IMR-90 (cell line): ENCODE measurements around the gene PALMD. TPM values are rescaled to one million over a fixed set of nuclear protein-coding genes. Genes with fewer than 3 reads are reported as not detected.

Experiments used
- ATAC-seq: fragments of 200-7000 bp; cut with Tn5 transposase; 2 replicates; pipeline ENCODE4 v1.9.1; 2020; ENCODE audit warnings: low read depth, mild to moderate bottlenecking, moderate library complexity
- BruUV-seq: library from RNA; stranded (reverse); fragments of 400-500 nt; replicated peaks from 2 replicates; lab custom pipeline; 2021; lab: Mats Ljungman, UMichigan
- CTCF ChIA-PET: fragments of 300-600 bp; formaldehyde crosslinking; extraction: SDS; loops from one replicate; lab custom pipeline; 2021; ENCODE audit warnings: antibody characterized with exemption; lab: Yijun Ruan, JAX
- POLR2A ChIA-PET: fragments of 300-600 bp; sonication (Branson Sonifier 250); formaldehyde crosslinking; loops from one replicate; lab custom pipeline; 2022; ENCODE audit warnings: antibody characterized with exemption; ENCODE audit not compliant: unreplicated experiment; lab: Charles Lee
- DNase-seq: peaks from one replicate; pipeline ENCODE4 v3.0.0; 2013
- H2AFZ ChIP-seq: replicated peaks from 2 replicates; pipeline ENCODE3; 2013; ENCODE audit warnings: low read length, mild to moderate bottlenecking; ENCODE audit not compliant: poor library complexity
- H2AK5ac ChIP-seq: 2 replicates; pipeline ENCODE4 v1.6.1; 2013; ENCODE audit warnings: low read depth, low read length, inconsistent platforms
- H2AK9ac ChIP-seq: replicated peaks from 2 replicates; pipeline ENCODE3; 2013; ENCODE audit warnings: mild to moderate bottlenecking, low read depth, low read length, moderate library complexity; ENCODE audit not compliant: poor library complexity
- H2BK120ac ChIP-seq: 2 replicates; pipeline ENCODE4 v1.6.1; 2013; ENCODE audit warnings: low read depth, low read length, inconsistent platforms
- H2BK15ac ChIP-seq: 3 replicates; pipeline ENCODE4 v1.6.1; 2013; ENCODE audit warnings: low read depth, low read length, inconsistent platforms
- H2BK20ac ChIP-seq: 2 replicates; pipeline ENCODE4 v1.6.1; 2013; ENCODE audit warnings: low read depth, mild to moderate bottlenecking, inconsistent platforms, low read length, moderate library complexity
- H2BK5ac ChIP-seq: 2 replicates; pipeline ENCODE4 v1.6.1; 2013; ENCODE audit warnings: mild to moderate bottlenecking, low read depth, low read length, inconsistent platforms; ENCODE audit not compliant: poor library complexity, severe bottlenecking
- H3K14ac ChIP-seq: replicated peaks from 2 replicates; pipeline ENCODE4 v1.6.1; 2013; ENCODE audit warnings: low read depth, low read length, inconsistent platforms
- H3K18ac ChIP-seq: 2 replicates; pipeline ENCODE4 v1.6.1; 2013; ENCODE audit warnings: low read depth, low read length, control low read depth
- H3K23ac ChIP-seq: 2 replicates; pipeline ENCODE4 v1.6.1; 2013; ENCODE audit warnings: low read depth, low read length, inconsistent platforms
- H3K27ac ChIP-seq: 2 replicates; pipeline ENCODE4 v1.5.1; 2013; ENCODE audit warnings: mild to moderate bottlenecking, control low read depth, low read length; ENCODE audit not compliant: insufficient read depth
- H3K27me3 ChIP-seq: 2 replicates; pipeline ENCODE4 v1.6.1; 2013; ENCODE audit warnings: low read length; ENCODE audit not compliant: control insufficient read depth, insufficient read depth
- H3K36me3 ChIP-seq: 2 replicates; pipeline ENCODE4 v1.6.1; 2013; ENCODE audit warnings: low read length, mixed read lengths; ENCODE audit not compliant: control insufficient read depth, insufficient read depth
- H3K4ac ChIP-seq: 2 replicates; pipeline ENCODE4 v1.6.1; 2013; ENCODE audit warnings: low read depth, low read length, inconsistent platforms
- H3K4me1 ChIP-seq: 2 replicates; pipeline ENCODE4 v1.6.1; 2013; ENCODE audit warnings: low read length, mixed read lengths; ENCODE audit not compliant: control insufficient read depth, insufficient read depth
- H3K4me2 ChIP-seq: 2 replicates; pipeline ENCODE4 v1.6.1; 2013; ENCODE audit warnings: low read depth, mild to moderate bottlenecking, control low read depth, low read length, moderate library complexity
- H3K4me3 ChIP-seq: 2 replicates; pipeline ENCODE4 v1.5.1; 2013; ENCODE audit warnings: low read depth, mild to moderate bottlenecking, control low read depth, low read length, moderate library complexity; ENCODE audit not compliant: insufficient read depth
- H3K56ac ChIP-seq: 2 replicates; pipeline ENCODE4 v1.6.1; 2013; ENCODE audit warnings: low read length, inconsistent platforms; ENCODE audit not compliant: insufficient read depth; ENCODE audit errors: extremely low read depth
- H3K79me1 ChIP-seq, 2 experiments: 2 replicates each; pipeline ENCODE4 v1.6.1; 2013; ENCODE audit warnings: low read length in 2 of 2, inconsistent platforms in 1 of 2, low read depth in 1 of 2
- H3K9ac ChIP-seq: 2 replicates; pipeline ENCODE4 v1.6.1; 2013; ENCODE audit warnings: low read depth, low read length, control low read depth
- H3K9me1 ChIP-seq: 2 replicates; pipeline ENCODE4 v1.6.1; 2013; ENCODE audit warnings: low read length, inconsistent platforms; ENCODE audit not compliant: insufficient read depth
- H3K9me3 ChIP-seq: 2 replicates; pipeline ENCODE4 v1.6.1; 2013; ENCODE audit warnings: low read length; ENCODE audit not compliant: control insufficient read depth, insufficient read depth
- H4K20me1 ChIP-seq: 2 replicates; pipeline ENCODE4 v1.6.1; 2013; ENCODE audit warnings: low read length, inconsistent platforms; ENCODE audit not compliant: insufficient read depth
- H4K5ac ChIP-seq: 2 replicates; pipeline ENCODE4 v1.6.1; 2013; ENCODE audit warnings: mild to moderate bottlenecking, low read depth, low read length, control low read depth
- H4K8ac ChIP-seq, 2 experiments: 2 replicates each; pipeline ENCODE4 v1.6.1; 2013; ENCODE audit warnings: low read depth in 2 of 2, low read length in 2 of 2, control low read depth in 1 of 2, inconsistent platforms in 1 of 2
- H4K91ac ChIP-seq: 2 replicates; pipeline ENCODE4 v1.6.1; 2013; ENCODE audit warnings: low read depth, low read length, inconsistent platforms; ENCODE audit not compliant: insufficient read depth
- CHD1 ChIP-seq: IDR thresholded peaks from 2 replicates; pipeline ENCODE4 v1.6.1; 2012; ENCODE audit warnings: low read depth, low read length, improper control_type of control experiment
- CTCF ChIP-seq: conservative IDR thresholded peaks from 2 replicates; pipeline ENCODE4 v1.5.1; 2012; ENCODE audit warnings: mild to moderate bottlenecking, low read depth, low read length, improper control_type of control experiment
- FOS ChIP-seq: fragments of 150-350 bp; IDR thresholded peaks from 2 replicates; pipeline ENCODE4 v1.6.1; 2016; ENCODE audit warnings: low read depth, low read length
- MAFK ChIP-seq: IDR thresholded peaks from 2 replicates; pipeline ENCODE4 v1.6.1; 2012; ENCODE audit warnings: low read depth, low read length, improper control_type of control experiment
- MAZ ChIP-seq: IDR thresholded peaks from 2 replicates; pipeline ENCODE4 v1.6.1; 2012; ENCODE audit warnings: low read depth, mild to moderate bottlenecking, low read length, improper control_type of control experiment, moderate library complexity, borderline replicate concordance
- NFE2L2 ChIP-seq: fragments of 150-350 bp; IDR thresholded peaks from 2 replicates; pipeline ENCODE4 v1.6.1; 2016; ENCODE audit warnings: low read depth, mild to moderate bottlenecking, low read length
- POLR2A ChIP-seq: IDR thresholded peaks from 2 replicates; pipeline ENCODE4 v1.6.1; 2012; ENCODE audit warnings: mild to moderate bottlenecking, low read depth, low read length
- RFX5 ChIP-seq: IDR thresholded peaks from 2 replicates; pipeline ENCODE4 v1.8.0; 2012; ENCODE audit warnings: low read depth, mild to moderate bottlenecking, low read length, moderate library complexity
- SMC3 ChIP-seq: fragments of 150-350 bp; IDR thresholded peaks from 2 replicates; pipeline ENCODE4 v1.6.1; 2016; ENCODE audit warnings: low read depth, mild to moderate bottlenecking, antibody characterized with exemption, low read length, moderate library complexity
- USF2 ChIP-seq: fragments of 150-350 bp; IDR thresholded peaks from 2 replicates; pipeline ENCODE4 v1.6.1; 2017; ENCODE audit warnings: mild to moderate bottlenecking, antibody characterized with exemption, low read length, low read depth
- WGBS, 2 experiments: methylation state at CpG; one replicate each; pipeline versions ENCODE4 v1.1.5 to v1.1.7; 2013; ENCODE audit warnings: missing lambda C conversion rate in 2 of 2; ENCODE audit not compliant: insufficient read length in 1 of 2; ENCODE audit errors: extremely low coverage in 2 of 2; 5-methylcytosine and 5-hydroxymethylcytosine counted together
- dilution Hi-C: fragments of 300-500 bp; cut with HindIII; formaldehyde crosslinking; loops from one replicate; pipeline ENCODE4 v1.14.3; 2018; ENCODE audit warnings: low sequenced_read_pairs; ENCODE audit not compliant: unreplicated experiment
- in situ Hi-C: fragments of 300-500 bp; cut with MboI; formaldehyde crosslinking; loops from 3 replicates; pipeline ENCODE4 v1.14.3; 2019; ENCODE audit warnings: low sequenced_read_pairs, inconsistent platforms, mixed read lengths
- intact Hi-C: fragments of 100-400 bp; cut with micrococcal nuclease; formaldehyde crosslinking; loops from 2 replicates; pipeline ENCODE4 v1.10.0; 2022
- polyA plus RNA-seq, 3 experiments: library from polyadenylated mRNA; depleted of rRNA; stranded (reverse); fragments of >200 nt; gene quantifications; 2 replicates each; pipeline ENCODE4 v1.2.3, GENCODE V29; 2012; ENCODE audit warnings: low replicate concordance in 1 of 3
- total RNA-seq: library from RNA; depleted of rRNA; stranded (reverse); fragments of >200 nt; gene quantifications from 2 replicates; pipeline ENCODE4 v1.2.3, GENCODE V29; 2012

Gene PALMD
- total and polyA plus RNA-seq, 2 of the 4 experiments (the other 2 are of a cell fraction): 0.51 to 0.72 TPM

GRCh38 chr1:99713006-99713405 is 67.1 kb downstream of the PALMD start:
- ChIA-PET CTCF (no interaction called here), POLR2A (no interaction called here)
- Histone ChIP-seq H3K79me1 (no peaks in the 10 kb centered on the region), H2BK20ac (no peak overlapping the region), H2BK5ac (no peak overlapping the region), H4K5ac (no peak overlapping the region), H3K4ac (no peak overlapping the region), H3K36me3 (no peaks in the 10 kb centered on the region), H3K27ac (no peak overlapping the region), H2AK5ac (no peak overlapping the region), H2AK9ac (no peak overlapping the region), H3K27me3 (no peaks in the 10 kb centered on the region), H2AFZ (no peak overlapping the region), H2BK15ac (no peak overlapping the region), H3K4me2 (no peak overlapping the region), H3K9me1 (no peaks in the 10 kb centered on the region), H3K14ac (no peak overlapping the region), H3K9ac (no peak overlapping the region), H3K23ac (no peak overlapping the region), H3K18ac (no peak overlapping the region), H4K20me1 (no peaks in the 10 kb centered on the region), H4K8ac (no peak overlapping the region), H3K9me3 (no peaks in the 10 kb centered on the region), H3K4me1 (no peaks in the 10 kb centered on the region), H3K56ac (no peak overlapping the region), H3K4me3 (no peak overlapping the region), H2BK120ac (no peak overlapping the region), H4K91ac (no peak overlapping the region)
- in situ Hi-C loops (no loop called here), intact Hi-C loops (no loop called here), dilution Hi-C loops (no loop called here)
- no peak for DNase-seq
- no peak for ATAC-seq
- no CpG with 5 or more reads among the region's 2 CpGs for WGBS, 2 experiments
- TF ChIP-seq POLR2A (no peak), CTCF (no peak), MAFK (no peak), USF2 (no peak), RFX5 (no peak), CHD1 (no peak), MAZ (no peak), FOS (no peak), SMC3 (no peak), NFE2L2 (no peak)
- no TSS peak for BruUV-seq
